MCF 10A (cell line): ENCODE measurements around the gene DIP2C. TPM values are rescaled to one million over a fixed set of nuclear protein-coding genes. Genes with fewer than 3 reads are reported as not detected.
A peak's percentile ranks its signal among the peaks of the same experiment; 100 is the strongest.

Experiments used
- BruUV-seq: library from RNA; stranded (reverse); fragments of 400-500 nt; replicated peaks from 2 replicates; lab custom pipeline; 2021; lab: Mats Ljungman, UMichigan
- CTCF ChIA-PET: fragments of 300-600 bp; sonication (Branson Sonifier 250); formaldehyde crosslinking; extraction: SDS; loops from one replicate; lab custom pipeline; 2021; ENCODE audit warnings: antibody characterized with exemption, inconsistent platforms; lab: Yijun Ruan, JAX
- POLR2A ChIA-PET: fragments of 300-600, 350-650 bp; sonication (Branson Sonifier 250); formaldehyde crosslinking; extraction: SDS; loops from one replicate; lab custom pipeline; 2020; ENCODE audit warnings: antibody characterized with exemption, inconsistent platforms; lab: Yijun Ruan, JAX
- DNase-seq: peaks from one replicate; pipeline ENCODE4 v3.0.0-alpha.2; 2018; ENCODE audit not compliant: unreplicated experiment
- H3K27ac Mint-ChIP-seq: one replicate; pipeline ENCODE4 v1.8.0; 2022; ENCODE audit warnings: mild to moderate bottlenecking, low read depth, mixed read lengths; ENCODE audit not compliant: unreplicated experiment
- H3K27me3 Mint-ChIP-seq: one replicate; pipeline ENCODE4 v1.8.0; 2022; ENCODE audit warnings: mixed read lengths; ENCODE audit not compliant: insufficient read depth, unreplicated experiment
- H3K36me3 Mint-ChIP-seq: one replicate; pipeline ENCODE4 v1.8.0; 2022; ENCODE audit warnings: mild to moderate bottlenecking, moderate library complexity, mixed read lengths; ENCODE audit not compliant: insufficient read depth, unreplicated experiment
- H3K4me1 Mint-ChIP-seq: one replicate; pipeline ENCODE4 v1.8.0; 2022; ENCODE audit warnings: mixed read lengths; ENCODE audit not compliant: insufficient read depth, unreplicated experiment
- H3K4me3 Mint-ChIP-seq: one replicate; pipeline ENCODE4 v1.8.0; 2022; ENCODE audit warnings: mild to moderate bottlenecking, moderate library complexity, mixed read lengths; ENCODE audit not compliant: unreplicated experiment
- H3K9me3 Mint-ChIP-seq: one replicate; pipeline ENCODE4 v1.8.0; 2022; ENCODE audit warnings: mixed read lengths; ENCODE audit not compliant: unreplicated experiment
- intact Hi-C: fragments of 100-400 bp; cut with micrococcal nuclease; formaldehyde crosslinking; loops from 2 replicates; pipeline ENCODE4 v1.14.1; 2022
- total RNA-seq: library from RNA; stranded (reverse); gene quantifications from 2 replicates; pipeline ENCODE4 v1.2.3, GENCODE V29; 2022
- TF ChIP-seq, protein P1 (sequence below): fragments of 200-600 bp; IDR thresholded peaks from one replicate; pipeline ENCODE4 v1.8.0; 2022; ENCODE audit warnings: antibody characterized with exemption, mild to moderate bottlenecking; ENCODE audit not compliant: unreplicated experiment

DIP2C gene
- total RNA-seq, 1 experiment from 2014 or later = 0.37 TPM

DNA sequence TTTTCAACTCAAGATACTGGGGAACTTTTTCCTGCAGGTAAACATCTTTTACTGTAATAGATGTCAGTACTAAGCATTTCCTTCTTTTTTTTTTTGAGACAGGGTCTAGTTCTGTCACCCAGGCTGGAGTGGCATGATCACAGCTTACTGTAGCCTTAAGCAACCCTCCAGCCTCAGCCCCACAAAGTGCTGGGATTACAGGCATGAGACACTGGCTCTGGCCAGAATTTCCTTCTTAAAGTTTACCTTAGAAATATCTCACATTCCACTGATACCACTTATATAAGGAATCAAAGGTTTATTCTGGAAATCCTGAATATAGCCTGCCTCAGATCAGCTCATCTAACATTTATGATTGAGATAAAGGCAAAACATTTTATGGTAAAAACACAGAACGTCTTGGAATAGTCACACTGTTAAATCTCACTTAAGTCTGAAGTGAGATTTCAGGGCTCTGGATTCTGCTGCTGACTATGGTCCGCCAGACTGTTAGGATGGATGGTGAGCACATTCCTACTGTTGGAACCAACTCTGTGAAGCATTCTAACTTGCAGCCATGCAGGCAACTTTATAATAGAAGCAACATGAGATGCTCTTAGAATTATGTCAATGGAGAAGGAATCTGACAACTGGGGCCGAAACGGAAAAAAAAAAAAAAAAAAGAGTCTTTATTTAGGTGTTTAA is 402.3 kb downstream of the DIP2C start:
- TF ChIP-seq, protein P1, sequence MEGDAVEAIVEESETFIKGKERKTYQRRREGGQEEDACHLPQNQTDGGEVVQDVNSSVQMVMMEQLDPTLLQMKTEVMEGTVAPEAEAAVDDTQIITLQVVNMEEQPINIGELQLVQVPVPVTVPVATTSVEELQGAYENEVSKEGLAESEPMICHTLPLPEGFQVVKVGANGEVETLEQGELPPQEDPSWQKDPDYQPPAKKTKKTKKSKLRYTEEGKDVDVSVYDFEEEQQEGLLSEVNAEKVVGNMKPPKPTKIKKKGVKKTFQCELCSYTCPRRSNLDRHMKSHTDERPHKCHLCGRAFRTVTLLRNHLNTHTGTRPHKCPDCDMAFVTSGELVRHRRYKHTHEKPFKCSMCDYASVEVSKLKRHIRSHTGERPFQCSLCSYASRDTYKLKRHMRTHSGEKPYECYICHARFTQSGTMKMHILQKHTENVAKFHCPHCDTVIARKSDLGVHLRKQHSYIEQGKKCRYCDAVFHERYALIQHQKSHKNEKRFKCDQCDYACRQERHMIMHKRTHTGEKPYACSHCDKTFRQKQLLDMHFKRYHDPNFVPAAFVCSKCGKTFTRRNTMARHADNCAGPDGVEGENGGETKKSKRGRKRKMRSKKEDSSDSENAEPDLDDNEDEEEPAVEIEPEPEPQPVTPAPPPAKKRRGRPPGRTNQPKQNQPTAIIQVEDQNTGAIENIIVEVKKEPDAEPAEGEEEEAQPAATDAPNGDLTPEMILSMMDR = no peak
- intact Hi-C loops = no loop called here
- Mint-ChIP-seq H3K27ac (no peak overlapping the region), H3K27me3 (peaks cover 12% of the 10 kb centered on the region), H3K36me3 (no peaks in the 10 kb centered on the region), H3K4me1 (no peaks in the 10 kb centered on the region), H3K9me3 (no peaks in the 10 kb centered on the region), H3K4me3 (no peak overlapping the region)
- CTCF ChIA-PET = interaction anchor here (0.7 kb wide), 1 partner anchor 15 kb away, joined by 3 read pairs; no protein-coding TSS in a partner anchor
- BruUV-seq = no TSS peak
- POLR2A ChIA-PET = no interaction called here
- DNase-seq = no peak

DNA sequence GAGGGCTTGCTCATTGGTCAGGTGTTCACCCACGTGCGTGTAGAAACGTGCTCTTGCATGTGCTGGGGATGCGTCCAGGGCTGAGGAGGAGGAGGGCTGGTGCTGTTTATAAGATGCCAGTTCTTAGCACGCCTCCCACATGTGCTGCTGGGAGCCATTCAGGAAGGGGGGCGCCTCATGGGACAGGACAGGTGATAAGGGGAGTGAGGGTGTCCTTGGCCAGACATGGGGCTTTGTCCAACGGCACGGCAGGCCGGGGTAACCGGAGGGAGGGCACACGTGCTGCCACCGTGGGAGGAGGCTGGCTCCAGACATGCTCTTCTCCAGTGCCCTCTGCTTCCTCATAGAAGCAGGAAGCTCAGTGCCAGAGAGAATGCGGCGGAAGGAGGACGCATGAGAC is 404.3 kb downstream of the DIP2C start:
- TF ChIP-seq, protein P1 = no peak

DNA sequence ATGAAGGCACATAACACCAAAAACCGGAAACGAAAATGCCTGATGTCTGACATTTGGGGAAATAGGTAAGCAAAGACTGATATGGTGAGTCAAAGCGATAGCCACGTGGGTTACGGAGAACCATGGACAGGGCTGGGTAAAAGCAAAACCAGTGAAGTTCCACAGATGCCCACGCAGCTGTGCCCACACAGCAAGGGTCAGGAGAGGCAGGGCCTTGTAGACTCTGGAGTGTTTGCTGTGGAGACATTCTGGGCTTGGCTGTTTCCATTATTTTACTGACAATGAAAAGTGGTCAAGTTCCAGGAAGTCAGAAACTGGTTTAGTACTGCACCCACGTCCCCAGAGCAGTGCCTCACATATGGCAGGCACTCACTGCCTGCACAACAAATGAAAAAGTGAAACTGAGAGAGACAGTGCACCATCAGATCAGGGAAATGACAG is 405.5 kb downstream of the DIP2C start:
- Mint-ChIP-seq H3K4me3 (no peak overlapping the region), H3K4me1 (no peaks in the 10 kb centered on the region), H3K36me3 (no peaks in the 10 kb centered on the region), H3K9me3 (no peaks in the 10 kb centered on the region), H3K27me3 (no peaks in the 10 kb centered on the region), H3K27ac (no peak overlapping the region)
- TF ChIP-seq, protein P1 = no peak
- CTCF ChIA-PET = no interaction called here
- BruUV-seq = no TSS peak
- no peak for DNase-seq
- POLR2A ChIA-PET = no interaction called here
- intact Hi-C loops = no loop called here

More for the DNA sequence above, 404.3 kb downstream of the DIP2C start:
- no peak overlapping the region for H3K4me3 Mint-ChIP-seq
- BruUV-seq = no TSS peak
- H3K9me3 Mint-ChIP-seq = no peaks in the 10 kb centered on the region
- intact Hi-C loops = no loop called here
- H3K4me1 Mint-ChIP-seq = no peaks in the 10 kb centered on the region
- ChIA-PET CTCF (no interaction called here), POLR2A (no interaction called here)
- no peaks in the 10 kb centered on the region for H3K36me3 Mint-ChIP-seq
- DNase-seq = peak; percentile 2
- no peaks in the 10 kb centered on the region for H3K27me3 Mint-ChIP-seq
- no peak overlapping the region for H3K27ac Mint-ChIP-seq

DNA sequence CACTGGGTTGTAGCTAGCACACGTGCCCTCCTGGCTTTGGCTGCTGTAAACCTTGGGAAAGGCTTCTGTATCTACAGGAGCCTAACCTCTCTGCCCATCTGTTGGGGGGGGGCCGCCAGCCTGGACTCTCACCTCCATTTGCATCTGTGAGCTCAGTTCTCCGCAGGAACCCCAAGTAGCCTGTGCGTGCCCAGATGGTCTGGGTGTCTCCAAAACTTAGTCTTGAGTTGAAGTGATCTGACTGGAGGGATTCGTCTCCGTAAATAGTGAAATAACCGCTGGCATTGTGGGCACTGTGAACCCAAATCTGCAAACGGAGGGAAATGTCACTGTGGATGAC is 406.4 kb downstream of the DIP2C start:
- POLR2A ChIA-PET = interaction anchor here (1.4 kb wide), 1 partner anchor 10 kb away, joined by 3 read pairs; no protein-coding TSS in a partner anchor
- TF ChIP-seq, protein P1 = no peak
- no TSS peak for BruUV-seq
- Mint-ChIP-seq H3K27me3 (peaks cover under 1% of the 10 kb centered on the region), H3K4me3 (no peak overlapping the region), H3K9me3 (no peaks in the 10 kb centered on the region), H3K4me1 (no peaks in the 10 kb centered on the region), H3K36me3 (no peaks in the 10 kb centered on the region), H3K27ac (no peak overlapping the region)
- CTCF ChIA-PET = no interaction called here
- intact Hi-C loops = no loop called here
- DNase-seq = no peak
